Ramos (cell line): ENCODE measurements around the gene PI4KA.

Experiments
- in situ Hi-C: fragments of 300-500 bp; cut with MboI; formaldehyde crosslinking; loops from one replicate; pipeline ENCODE4 v1.14.3; 2022; ENCODE audit warnings: low sequenced_read_pairs; ENCODE audit not compliant: unreplicated experiment

Gene PI4KA

DNA sequence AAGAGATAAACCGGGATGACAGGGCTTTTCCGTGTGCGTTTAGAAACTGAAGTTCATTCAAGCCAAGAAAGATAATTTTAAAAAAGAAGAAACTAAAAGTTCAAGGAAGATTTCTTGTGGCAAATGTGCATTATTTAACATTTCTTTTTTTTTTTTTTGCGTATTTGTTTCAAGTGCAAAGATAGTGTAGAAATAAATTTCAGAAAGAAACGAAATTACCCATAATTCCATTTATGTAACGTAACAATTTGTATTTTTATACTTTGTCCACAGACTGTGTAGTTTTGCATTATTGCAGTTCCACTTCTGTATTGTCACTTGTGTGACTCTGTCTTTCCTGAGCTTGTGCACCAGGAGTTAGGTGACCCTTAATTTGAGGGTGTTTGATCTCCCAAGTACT, 24.2 kb upstream of the PI4KA start:
- in situ Hi-C loops = no loop called here

DNA sequence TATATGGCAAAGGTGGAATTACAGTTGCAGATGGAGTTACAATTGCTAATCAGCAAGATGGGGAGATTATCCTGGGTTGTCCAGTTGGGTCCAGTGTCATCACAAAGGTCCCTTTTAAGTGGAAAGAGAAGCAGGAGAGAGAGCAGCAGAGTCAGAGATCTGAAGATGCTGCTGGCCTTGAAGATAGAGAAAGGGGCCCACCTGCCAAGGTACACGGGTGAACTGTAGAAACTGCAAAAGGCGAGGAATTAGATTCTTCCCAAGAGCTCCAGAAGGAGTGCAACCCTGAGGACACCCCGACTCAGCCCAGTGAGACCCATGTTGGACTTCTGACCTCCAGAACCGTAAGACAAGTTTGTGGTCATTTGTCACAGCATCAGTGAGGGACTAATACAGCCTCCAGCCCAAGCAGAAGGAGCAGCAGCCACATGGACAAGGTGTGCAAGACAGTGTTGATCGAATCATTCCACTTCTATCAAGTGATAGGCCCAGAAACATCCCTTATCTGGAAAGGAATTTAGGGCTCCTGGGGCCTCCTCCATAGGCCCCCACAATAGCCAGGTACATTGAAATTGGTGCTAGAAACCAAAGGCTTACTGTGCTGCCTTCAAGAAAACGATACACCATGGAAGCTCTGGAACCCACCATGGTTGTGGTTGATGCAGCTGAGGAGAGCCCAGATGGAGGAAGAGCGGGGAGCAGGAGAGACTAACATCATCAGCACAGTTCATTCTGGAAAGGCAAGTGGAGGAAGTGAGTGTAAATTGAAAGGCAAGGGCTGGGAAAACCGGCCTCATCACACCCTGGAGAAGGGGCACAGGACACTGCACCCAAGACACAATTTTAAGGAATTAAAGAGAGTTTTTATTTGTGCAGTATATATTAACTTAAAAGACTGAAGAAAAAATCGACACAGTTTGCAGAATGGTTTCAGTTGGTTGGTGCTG, 23.5 kb upstream of the PI4KA start:
- in situ Hi-C loops = no loop called here

DNA sequence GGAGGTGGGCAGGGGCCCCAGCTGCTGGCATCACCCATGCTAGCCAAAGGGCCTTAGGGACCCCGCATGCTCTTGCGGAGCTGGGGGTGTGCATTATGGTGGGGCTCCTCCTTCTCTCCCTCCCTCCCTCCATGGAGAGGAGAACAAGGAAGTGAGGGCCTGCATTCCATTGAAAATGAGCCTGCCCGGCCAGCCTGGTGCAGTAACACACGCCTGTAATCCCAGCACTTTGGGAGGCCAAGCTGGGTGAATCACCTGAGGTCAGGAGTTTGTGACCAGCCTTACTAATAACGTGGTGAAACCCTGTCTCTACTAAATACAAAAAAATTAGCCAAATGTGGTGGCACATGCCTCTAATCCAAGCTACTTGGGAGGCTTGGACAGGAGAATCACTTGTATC, 22.6 kb upstream of the PI4KA start:
- in situ Hi-C loops = no loop called here

DNA sequence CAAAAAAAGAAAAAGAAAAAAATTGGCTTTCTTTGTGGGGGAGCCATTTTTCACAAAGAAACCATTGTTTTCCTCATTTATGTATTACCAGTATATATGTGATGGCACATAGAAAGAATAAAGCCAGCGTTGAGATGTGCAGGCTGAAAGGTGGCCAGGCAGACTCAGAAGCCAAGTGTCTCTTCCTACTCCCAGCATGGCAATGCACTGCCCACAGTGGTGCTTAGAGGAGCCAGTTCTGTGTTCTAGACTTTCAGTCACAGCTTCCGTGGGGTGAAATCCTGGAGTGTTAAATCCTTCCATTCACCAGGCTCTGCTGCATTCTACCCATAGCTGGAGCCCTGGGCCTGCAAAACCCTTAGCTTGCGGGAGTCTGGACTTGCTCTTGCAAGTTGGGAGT, 19.1 kb upstream of the PI4KA start:
- in situ Hi-C loops = no loop called here

DNA sequence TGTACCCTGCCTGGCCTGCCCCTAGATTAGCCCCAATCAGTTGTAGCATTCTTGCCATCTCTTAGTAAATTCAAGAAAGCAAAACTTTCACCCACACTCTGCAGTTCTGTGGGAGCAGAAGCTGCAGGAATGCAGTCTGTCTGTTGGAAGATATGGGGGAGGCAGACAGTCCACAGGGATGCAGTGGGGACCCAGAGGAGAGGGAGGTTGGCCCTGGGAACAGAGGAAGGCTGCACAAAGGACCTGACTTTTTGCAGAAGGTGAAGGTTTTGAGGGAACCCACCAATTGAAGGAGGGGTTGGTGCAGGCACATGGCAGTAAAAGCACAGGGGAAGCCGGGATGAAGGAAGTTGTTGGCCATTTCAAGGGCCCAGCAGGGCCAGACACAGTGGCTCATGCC, 16.7 kb upstream of the PI4KA start:
- in situ Hi-C loops = no loop called here

DNA sequence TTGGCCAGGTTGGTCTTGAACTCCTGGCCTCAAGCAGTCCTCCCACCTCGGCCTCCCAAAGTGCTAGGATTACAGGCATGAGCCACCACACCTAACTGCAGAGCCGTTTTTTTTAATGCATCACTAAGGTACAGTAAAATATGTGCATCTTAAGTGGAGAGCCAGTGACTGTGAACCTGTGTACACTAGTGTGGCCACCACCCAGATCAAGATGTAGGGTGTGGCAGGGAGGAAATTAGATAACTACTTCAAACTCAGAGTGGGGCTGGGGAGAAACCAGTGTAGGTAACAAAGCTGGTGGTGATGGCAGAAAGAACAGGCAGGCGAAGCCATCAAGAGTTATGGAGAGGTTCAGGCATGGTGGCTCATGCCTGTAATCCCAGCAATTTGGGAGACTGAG, 14.6 kb upstream of the PI4KA start:
- in situ Hi-C loops = no loop called here

DNA sequence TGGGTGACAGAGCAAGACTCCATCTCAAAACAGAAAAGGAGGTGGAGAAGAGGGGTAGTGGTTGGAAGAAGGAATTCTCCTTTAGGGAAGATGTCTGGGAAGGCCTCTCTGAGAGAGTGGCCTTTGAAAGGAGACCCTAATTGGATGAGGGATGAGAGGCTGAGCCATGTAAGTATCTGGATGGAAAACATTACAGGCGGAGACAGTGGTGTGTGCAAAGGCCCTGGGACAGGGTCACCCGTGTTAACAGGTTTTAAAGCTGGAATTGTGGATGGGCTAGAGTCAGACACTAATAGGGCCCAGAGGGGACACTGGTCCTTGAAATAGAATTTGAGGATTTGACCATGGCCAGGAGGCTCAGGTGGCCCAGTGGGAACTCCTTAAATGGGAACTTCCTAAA, 10.6 kb upstream of the PI4KA start:
- in situ Hi-C loops = no loop called here

DNA sequence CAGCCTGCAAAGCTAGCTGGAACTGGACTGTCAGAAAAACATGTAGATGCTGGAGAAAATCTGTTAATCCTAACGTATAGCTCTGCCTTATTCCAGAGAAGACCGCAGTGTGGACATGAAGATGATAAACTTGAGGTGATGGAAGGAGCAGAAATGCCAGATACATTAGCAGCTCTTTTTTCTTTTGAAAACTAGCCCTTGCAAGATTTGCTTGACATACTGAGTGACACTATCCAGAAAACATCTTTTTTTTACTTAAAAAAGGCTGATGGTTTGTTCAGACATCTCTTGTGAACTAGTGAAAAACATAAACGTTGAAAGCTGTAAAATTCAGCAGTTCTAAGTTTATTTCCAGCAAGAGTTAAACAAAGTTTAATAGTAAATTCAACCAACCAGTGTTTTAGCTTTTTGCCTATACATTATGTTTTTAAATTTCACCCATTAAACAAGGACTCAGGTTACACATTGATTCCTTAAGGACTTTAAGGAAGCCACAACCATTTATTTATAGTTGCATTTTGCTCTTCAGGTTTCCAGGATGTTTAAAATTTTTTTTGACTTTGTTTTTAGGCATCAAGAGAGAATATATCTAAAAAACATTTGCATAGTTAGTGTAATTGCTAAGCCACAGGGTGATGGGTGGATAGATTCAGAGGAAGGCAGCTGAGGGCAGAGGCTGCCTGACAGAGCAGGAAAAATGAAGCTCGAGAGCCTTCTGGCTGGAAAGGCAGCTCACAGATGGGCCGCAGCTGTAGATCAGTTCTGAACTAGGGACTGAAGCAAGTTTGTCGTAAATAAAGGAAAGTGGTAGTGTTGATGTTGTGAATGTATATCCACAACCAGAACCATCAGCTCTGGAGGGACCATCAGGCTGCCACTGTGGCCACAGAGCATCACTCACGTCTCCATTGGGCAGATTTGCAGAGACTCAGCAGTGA, 9.7 kb upstream of the PI4KA start:
- in situ Hi-C loops = no loop called here

DNA sequence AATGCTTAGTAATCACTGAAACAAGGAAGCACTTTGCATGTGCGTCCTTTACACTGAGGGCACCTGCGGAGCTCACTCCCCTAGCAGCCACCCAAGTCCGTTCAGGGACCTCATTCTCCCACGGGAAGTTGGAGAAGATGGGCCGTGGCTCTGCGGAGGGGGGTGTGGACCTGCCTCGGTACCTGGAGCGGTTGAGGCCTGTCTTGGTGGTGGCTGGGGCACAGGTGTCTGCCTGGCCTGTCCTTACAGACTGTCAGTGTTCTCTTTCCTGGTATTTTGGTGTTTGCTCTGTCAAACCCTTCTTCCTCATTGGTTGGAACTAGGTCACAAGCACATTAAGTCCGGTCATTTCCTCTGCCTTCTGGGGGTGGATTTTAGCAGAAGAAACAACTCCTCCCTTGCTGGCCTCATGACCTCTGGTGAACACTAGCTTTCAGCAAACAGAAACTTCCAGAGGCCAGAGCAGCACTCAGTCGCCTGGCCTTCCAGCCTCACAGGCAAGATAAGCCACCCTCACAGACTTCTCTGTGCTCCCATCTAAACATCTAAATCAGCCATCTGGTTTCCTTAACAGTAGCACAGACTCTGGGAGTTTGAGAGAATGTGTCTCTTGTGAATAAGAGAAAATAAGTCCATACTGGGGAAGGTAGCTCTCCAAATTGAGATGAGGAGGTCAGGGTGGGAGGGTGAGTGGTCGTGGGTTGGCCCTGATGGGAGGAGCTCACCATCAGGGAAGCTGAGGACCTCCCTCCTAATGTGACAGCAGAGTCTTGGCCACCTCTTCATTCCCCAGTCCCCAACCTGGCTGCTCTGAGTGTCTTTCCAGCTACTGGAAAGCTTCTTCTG, 8.8 kb upstream of the PI4KA start:
- in situ Hi-C loops = no loop called here

DNA sequence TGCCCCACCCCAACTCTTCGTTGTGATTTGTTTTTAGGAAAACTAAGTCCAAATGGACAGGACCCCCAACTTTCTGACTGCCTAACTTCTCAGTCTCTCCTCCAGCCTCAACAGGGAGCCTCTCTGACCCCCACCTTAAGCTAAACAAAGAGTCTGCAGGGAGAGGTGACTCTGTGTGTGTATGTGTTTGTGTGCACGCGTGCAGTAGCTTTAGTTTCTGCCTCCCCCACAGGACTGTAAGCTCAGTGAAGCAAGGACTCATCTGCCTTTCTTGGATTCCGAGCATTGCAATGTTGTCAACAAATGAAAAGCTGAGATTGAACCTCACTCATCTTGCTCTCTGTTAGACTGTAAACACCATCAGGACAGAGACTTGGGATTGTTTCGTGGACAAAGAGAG, 8.1 kb upstream of the PI4KA start:
- in situ Hi-C loops = no loop called here

DNA sequence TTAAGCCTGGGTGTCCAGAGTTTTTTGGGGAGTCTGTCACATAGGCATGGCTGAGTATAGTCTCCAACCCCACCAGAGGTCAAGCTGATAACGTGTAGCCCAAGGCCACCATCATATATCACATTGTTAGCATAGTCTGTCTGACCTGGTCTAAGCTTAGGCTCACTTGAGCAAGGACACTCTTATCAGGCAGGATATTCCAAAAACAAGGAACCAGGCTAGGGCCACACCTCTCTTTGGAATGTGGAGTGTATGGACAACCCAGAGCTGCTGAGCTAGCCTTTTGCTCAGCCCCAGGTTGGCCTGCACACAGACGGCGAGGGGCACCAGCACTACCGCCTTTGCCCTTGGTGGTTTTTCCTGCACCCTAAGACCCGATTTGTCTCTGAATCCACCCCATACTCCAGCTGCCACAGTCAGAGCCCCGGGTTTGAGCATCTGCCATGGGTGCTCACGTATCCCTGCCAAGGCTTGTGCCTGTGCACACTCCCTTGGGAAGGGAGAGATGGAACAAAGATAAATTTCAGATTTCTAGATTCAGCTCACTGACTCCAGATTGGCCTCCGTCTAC, 7.3 kb upstream of the PI4KA start:
- in situ Hi-C loops = no loop called here

DNA sequence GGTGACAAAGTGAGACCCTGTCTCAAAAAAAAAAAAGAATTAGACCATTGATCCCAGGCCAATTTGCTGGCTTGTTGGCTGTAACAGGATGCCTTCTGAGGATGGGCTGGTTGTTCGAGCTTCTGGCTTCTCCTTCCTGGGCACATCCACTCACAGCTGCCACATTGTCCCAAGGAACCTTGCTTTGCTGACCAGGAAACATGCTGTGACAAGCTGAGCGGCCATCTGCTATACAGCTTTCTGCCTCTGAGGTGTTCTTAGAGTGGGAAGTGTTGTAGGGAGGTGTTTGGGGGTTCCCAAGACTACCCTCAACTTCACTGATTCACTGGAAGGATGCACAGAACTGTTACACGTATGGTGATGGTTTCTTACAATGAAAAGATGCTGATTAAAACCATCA, 6.7 kb upstream of the PI4KA start:
- in situ Hi-C loops = no loop called here

DNA sequence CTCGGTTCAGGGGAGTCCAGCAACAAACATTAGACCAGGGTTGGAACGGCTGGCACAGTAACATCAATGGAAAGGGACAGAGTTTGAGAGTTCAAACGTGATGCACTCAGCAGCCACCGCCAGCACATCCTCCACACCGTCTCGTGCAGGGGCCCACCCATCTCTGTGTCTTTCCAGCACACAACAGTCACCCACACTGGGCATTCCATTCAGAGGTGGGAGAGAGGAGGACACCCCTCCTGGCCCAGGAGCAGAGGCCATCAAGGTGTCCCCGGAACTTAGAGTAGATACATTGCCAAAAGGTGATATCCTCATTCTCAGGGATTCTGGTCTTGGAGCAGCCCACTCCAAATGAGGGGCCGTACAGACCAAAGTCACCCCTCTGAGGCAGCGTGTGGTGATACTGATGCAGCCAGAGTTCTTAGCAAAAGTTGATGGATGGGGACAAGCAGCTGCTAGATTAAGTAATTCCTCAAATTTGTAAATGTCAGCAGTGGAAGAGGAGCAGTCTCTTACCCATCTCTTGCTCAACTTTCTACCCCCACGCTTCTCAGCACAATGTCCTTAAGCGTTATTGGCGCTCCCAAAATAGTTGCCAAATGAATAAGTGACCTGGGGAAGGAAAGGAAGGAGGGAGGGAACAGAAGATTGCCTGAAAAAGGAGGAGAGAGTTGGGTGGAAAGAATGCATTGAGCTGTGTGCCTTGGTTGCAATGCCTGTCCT, 5.7 kb upstream of the PI4KA start:
- in situ Hi-C loops = no loop called here

DNA sequence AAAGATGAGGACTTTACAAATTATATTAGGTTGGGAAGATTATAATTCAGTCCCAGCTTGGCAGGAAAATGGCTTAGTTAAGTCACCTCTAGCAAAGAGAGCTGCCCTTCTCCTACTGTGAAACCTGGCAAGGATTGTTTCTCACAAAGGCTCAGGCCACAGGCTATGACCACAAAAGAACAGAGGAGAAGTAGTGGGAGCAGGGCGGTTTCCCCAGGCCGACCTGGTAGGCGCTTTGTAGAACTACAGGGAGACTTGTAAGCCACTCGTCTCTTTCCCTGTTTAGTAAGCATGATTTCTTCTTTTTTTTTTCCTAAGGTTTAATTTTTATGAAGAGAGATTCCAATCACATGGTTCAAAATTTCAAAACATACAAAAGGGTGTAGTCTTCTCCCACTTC, 4.8 kb upstream of the PI4KA start:
- in situ Hi-C loops = no loop called here

DNA sequence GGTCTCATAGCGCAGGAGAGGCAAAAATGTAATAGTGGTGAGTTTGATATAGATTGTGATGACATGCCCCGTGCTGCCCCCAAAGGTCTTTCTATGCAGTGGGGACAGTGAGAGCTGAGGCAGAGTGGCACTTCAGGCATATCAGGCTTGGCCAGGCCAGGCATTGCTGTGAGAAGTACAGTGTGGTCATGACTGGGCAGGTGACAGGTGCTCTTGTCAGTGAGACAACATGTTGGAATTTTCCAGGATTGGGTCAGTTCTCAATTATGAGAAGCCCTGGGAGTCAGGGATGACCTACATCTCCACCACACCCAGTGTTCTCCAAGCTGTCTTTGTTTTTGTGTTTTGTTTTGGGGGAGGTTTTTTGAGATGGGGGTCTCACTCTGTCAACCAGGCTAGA, 3.9 kb upstream of the PI4KA start:
- in situ Hi-C loops = no loop called here

DNA sequence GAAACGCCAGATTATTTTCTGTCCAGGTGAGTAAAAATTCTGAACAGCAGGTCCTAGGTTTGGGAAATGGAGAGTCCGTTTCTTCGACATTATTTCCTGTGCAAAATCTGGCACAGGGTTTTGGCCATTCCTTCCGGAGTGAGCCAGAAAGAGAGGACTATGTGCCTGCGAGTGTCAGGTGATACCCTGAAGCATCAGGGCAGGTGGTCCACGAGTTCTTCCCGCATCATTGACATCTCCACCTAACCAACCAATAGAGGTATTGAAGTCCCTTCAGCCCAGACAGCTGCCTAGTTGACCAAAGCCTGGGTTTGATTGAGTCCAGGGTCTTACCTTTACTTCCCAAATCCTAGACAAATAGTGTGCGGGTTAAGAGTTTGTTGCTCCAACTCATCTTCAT, 1.0 kb upstream of the PI4KA start:
- in situ Hi-C loops = no loop called here

DNA sequence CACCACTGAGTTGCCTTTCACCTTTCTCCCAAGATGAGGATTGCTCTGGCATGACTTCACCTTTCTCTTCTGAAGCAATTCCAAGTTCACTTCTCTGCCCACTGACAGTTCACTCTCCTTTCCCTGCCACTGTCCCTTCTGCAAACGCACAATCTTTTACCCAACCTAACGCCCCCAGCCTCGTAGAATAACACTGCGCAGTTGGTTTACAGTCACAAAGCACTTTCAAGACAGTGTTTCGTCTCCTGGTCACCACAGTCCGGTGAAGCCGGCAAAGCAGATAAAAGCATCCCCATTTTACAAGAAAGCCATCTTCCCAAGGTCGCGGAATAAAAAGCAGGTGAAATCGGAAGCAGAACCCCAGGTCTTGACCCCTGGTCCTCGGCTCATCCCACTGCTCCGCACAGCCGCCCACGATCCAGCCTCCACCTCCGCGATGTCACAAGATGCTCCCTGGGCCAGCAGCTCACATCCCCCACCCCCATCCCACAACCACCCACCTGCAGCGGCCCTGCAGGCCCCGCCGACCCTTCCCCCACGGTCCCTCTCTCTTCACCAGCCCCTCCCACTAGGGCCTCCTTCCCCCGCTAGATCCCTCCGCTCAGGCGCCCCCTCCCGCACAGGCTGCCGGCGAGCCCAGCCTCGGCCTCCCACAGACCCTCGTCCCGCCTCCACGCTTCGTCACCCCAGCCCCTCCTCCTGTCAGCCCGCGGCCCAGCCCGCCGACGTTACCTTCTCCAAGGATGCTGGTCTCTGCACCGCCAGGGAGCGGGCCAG, 585 bp downstream of the PI4KA start:
- in situ Hi-C loops = no loop called here

DNA sequence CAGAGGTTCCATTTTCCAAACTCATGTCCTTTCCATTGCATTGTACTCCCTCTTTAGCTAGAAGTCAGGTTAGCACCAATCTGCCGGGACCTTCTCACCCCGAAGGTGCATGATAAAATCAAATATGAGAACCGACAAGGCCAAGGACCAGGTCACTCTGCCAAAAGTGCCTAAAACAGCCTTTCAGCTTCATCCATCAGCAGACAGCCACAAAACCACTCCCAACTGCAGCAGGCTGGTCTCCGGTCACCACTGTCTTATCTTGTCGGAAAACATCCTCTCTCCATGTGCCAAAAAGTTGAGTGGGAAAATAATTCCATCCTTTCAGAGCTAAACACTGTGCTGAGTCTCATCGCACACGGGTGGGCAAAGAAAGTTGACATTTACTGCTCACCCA, 1.4 kb downstream of the PI4KA start:
- in situ Hi-C loops = no loop called here

DNA sequence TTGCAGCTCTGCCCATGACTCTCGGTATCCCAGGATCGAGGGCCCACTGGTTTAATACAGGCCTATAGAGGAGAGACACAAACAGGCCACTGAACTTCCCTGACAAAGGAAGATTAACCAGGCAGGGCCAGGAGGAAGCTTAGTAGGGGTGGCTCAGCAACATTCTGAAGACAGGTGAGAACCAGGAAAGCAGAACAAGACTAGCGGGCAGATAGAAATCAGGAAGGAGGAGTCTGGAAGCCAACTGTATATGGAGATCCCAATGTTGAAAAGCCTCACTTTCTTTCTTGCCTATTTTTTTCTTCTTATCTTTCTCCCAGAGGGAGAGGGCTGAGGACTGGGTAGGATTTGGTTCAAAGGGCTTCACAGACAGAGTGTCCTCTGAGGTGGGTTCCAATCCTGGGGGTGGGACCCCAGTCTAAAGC, 5.4 kb downstream of the PI4KA start:
- in situ Hi-C loops = no loop called here
